SK-N-SH treated with all-trans-retinoic acid at 6 μM for 48 hours (cell line): ENCODE results near the gene EPHB2.
A peak's percentile ranks its signal among the peaks of the same experiment; 100 is the strongest.
"Not testable (repeated sequence)": the region's sequence is repeated elsewhere in the genome, so short reads cannot be mapped to it uniquely, and the experiment has no call there.

Experiments used
- ATAC-seq: fragments of 200-7000 bp; cut with Tn5 transposase; 3 replicates; pipeline ENCODE4 v1.9.1; 2020; ENCODE audit warnings: mild to moderate bottlenecking, moderate library complexity
- ARNTL ChIP-seq: fragments of 450-650 bp; formaldehyde crosslinking; IDR thresholded peaks from 2 replicates; pipeline ENCODE4 v1.5.0; 2020; ENCODE audit warnings: low read depth, mild to moderate bottlenecking, moderate library complexity, borderline replicate concordance
- BACH2 ChIP-seq: fragments of 250-450 bp; sonication (Bioruptor Pico); IDR thresholded peaks from 2 replicates; pipeline ENCODE4 v1.9.0; 2021; ENCODE audit warnings: mild to moderate bottlenecking, borderline replicate concordance
- CSDC2 ChIP-seq: fragments of 250-450 bp; sonication (Bioruptor Pico); IDR thresholded peaks from 2 replicates; pipeline ENCODE4 v1.5.0; 2020; ENCODE audit warnings: mild to moderate bottlenecking, moderate library complexity
- CSRNP3 ChIP-seq: fragments of 250-450 bp; sonication (Bioruptor Pico); IDR thresholded peaks from 2 replicates; pipeline ENCODE4 v1.5.1; 2021; ENCODE audit warnings: mild to moderate bottlenecking, moderate library complexity
- ESRRG ChIP-seq: fragments of 250-450 bp; sonication (Bioruptor Pico); IDR thresholded peaks from 2 replicates; pipeline ENCODE4 v1.6.1; 2021; ENCODE audit warnings: mild to moderate bottlenecking
- GLIS3 ChIP-seq: fragments of 250-450 bp; sonication (Bioruptor Pico); IDR thresholded peaks from 2 replicates; pipeline ENCODE4 v1.5.0; 2020; ENCODE audit warnings: mild to moderate bottlenecking, moderate library complexity
- ISL1 ChIP-seq: fragments of 250-450 bp; sonication (Bioruptor Pico); IDR thresholded peaks from 2 replicates; pipeline ENCODE4 v2.1.2; 2022; ENCODE audit warnings: mild to moderate bottlenecking, moderate library complexity
- OSR1 ChIP-seq: fragments of 250-450 bp; sonication (Bioruptor Pico); IDR thresholded peaks from 2 replicates; pipeline ENCODE4 v1.8.0; 2022; ENCODE audit warnings: moderate library complexity, mild to moderate bottlenecking, inconsistent platforms
- PATZ1 ChIP-seq: fragments of 250-450 bp; sonication (Bioruptor Pico); IDR thresholded peaks from 2 replicates; pipeline ENCODE4 v1.8.0; 2020; ENCODE audit warnings: mild to moderate bottlenecking, moderate library complexity, borderline replicate concordance
- POU6F1 ChIP-seq: fragments of 250-450 bp; sonication (Bioruptor Pico); IDR thresholded peaks from 2 replicates; pipeline ENCODE4 v1.8.0; 2021; ENCODE audit warnings: low read depth, mild to moderate bottlenecking, moderate library complexity, borderline replicate concordance
- RARB ChIP-seq: fragments of 250-450 bp; sonication (Bioruptor Pico); IDR thresholded peaks from 2 replicates; pipeline ENCODE4 v1.8.0; 2021; ENCODE audit warnings: mild to moderate bottlenecking, moderate library complexity
- SNAI2 ChIP-seq: fragments of 250-450 bp; sonication (Bioruptor Pico); IDR thresholded peaks from 2 replicates; pipeline ENCODE4 v1.5.0; 2020; ENCODE audit warnings: mild to moderate bottlenecking, moderate library complexity
- TCF4 ChIP-seq: fragments of 250-450 bp; sonication (Bioruptor Pico); IDR thresholded peaks from 2 replicates; pipeline ENCODE4 v1.8.0; 2021; ENCODE audit warnings: mild to moderate bottlenecking, moderate library complexity, borderline replicate concordance
- TOX ChIP-seq: fragments of 250-450 bp; sonication (Bioruptor Pico); IDR thresholded peaks from 2 replicates; pipeline ENCODE4 v1.8.0; 2021; ENCODE audit warnings: mild to moderate bottlenecking, moderate library complexity, borderline replicate concordance
- TSHZ2 ChIP-seq: fragments of 250-450 bp; sonication (Bioruptor Pico); IDR thresholded peaks from 2 replicates; pipeline ENCODE4 v1.5.0; 2020; ENCODE audit warnings: mild to moderate bottlenecking, moderate library complexity
- ZC3H10 ChIP-seq: fragments of 250-450 bp; sonication (Bioruptor Pico); IDR thresholded peaks from 2 replicates; pipeline ENCODE4 v1.5.1; 2021; ENCODE audit warnings: mild to moderate bottlenecking, moderate library complexity
- ZFP3 ChIP-seq: fragments of 250-450 bp; sonication (Bioruptor Pico); IDR thresholded peaks from 2 replicates; pipeline ENCODE4 v1.5.0; 2020; ENCODE audit warnings: mild to moderate bottlenecking, moderate library complexity
- ZFP30 ChIP-seq: fragments of 450-650 bp; formaldehyde crosslinking; IDR thresholded peaks from 2 replicates; pipeline ENCODE4 v1.5.0; 2022; ENCODE audit warnings: mild to moderate bottlenecking, moderate library complexity
- ZNF70 ChIP-seq: fragments of 450-650 bp; formaldehyde crosslinking; IDR thresholded peaks from 2 replicates; pipeline ENCODE4 v1.5.0; 2020; ENCODE audit warnings: mild to moderate bottlenecking, moderate library complexity
- ZNF8 ChIP-seq: fragments of 450-650 bp; formaldehyde crosslinking; IDR thresholded peaks from 2 replicates; pipeline ENCODE4 v1.5.0; 2020; ENCODE audit warnings: mild to moderate bottlenecking, moderate library complexity

EPHB2 gene

DNA sequence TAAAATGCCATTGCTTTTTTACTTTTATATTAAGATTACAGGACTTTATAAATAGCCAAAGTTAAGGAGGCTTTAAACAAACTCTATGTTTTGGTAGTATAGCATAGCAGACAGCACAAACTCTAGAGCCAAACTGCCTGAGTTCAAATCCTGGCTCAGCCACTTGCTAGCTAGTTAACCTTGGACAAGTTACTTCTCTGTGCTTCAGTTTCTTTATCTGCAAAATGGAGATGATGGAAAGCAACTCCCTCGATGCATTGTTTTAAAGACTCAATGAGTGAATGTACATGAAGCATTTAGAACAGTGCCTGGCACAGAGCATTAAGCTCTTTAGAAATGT is 36.3 kb upstream of the EPHB2 start:
- TF ChIP-seq ZC3H10 (CRISPR knock-in tag), result no peak
- 0 out of 2 replicates have a peak, but pooled peaks have one; percentile 25 for TF ChIP-seq GLIS3 (CRISPR knock-in tag)
- ATAC-seq, result peak; percentile 17

- ATAC-seq, result not testable (repeated sequence)
Measured at GRCh38 chr1:22676151-22676550, 34.5 kb upstream of the EPHB2 start.

DNA sequence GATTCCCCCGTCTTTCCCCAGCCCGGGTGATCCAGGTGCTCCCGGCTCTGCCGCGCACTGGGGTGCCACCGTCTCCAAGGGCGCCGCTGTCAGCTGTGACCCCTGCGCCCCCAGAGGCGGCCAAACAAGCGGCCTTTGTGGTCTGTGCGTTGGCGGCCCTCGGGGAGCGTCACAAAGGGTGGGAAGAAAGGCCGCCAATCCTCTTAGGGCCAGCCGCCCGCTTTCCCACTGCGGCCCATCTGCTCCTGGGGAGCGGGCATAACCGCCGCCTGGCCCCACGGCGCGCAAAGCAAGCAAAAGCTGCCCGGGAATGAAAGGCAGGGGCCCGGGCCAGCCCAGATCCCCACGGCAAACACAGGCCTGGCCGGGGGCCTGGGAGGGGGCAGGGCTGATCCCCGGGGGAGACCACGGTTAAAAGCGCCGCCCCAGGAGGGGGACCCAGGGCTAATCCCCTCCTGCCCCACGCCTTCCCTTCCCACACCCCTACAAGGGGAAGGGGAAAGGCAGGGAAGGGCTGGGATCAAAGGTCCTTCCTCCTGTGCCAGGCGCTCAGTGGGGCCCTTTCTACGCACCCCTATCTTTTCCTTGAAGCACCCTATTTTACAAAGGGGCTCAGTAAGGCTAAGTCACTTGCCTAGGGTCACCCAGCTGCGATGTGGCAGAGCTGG is 33.6 kb upstream of the EPHB2 start:
- TF ChIP-seq SNAI2 (CRISPR knock-in tag), result no peak
- no peak for TF ChIP-seq ZNF8 (CRISPR knock-in tag)
- no peak for TF ChIP-seq PATZ1 (CRISPR knock-in tag)
- no peak for TF ChIP-seq ESRRG (CRISPR knock-in tag)
- no peak for TF ChIP-seq ARNTL (CRISPR knock-in tag)
- no peak for TF ChIP-seq ISL1 (CRISPR knock-in tag)
- TF ChIP-seq TCF4 (CRISPR knock-in tag), result no peak
- no peak for TF ChIP-seq RARB (CRISPR knock-in tag)
- TF ChIP-seq TSHZ2 (CRISPR knock-in tag), result no peak
- TF ChIP-seq ZFP30 (CRISPR knock-in tag), result no peak
- no peak for TF ChIP-seq TOX (CRISPR knock-in tag)
- no peak for TF ChIP-seq CSDC2 (CRISPR knock-in tag)
- no peak for TF ChIP-seq OSR1 (CRISPR knock-in tag)
- no peak for TF ChIP-seq ZNF70
- no peak for TF ChIP-seq CSRNP3 (CRISPR knock-in tag)
- no peak for TF ChIP-seq BACH2 (CRISPR knock-in tag)
- TF ChIP-seq, all 23 proteins: peak for 0
- no peak for ATAC-seq

DNA sequence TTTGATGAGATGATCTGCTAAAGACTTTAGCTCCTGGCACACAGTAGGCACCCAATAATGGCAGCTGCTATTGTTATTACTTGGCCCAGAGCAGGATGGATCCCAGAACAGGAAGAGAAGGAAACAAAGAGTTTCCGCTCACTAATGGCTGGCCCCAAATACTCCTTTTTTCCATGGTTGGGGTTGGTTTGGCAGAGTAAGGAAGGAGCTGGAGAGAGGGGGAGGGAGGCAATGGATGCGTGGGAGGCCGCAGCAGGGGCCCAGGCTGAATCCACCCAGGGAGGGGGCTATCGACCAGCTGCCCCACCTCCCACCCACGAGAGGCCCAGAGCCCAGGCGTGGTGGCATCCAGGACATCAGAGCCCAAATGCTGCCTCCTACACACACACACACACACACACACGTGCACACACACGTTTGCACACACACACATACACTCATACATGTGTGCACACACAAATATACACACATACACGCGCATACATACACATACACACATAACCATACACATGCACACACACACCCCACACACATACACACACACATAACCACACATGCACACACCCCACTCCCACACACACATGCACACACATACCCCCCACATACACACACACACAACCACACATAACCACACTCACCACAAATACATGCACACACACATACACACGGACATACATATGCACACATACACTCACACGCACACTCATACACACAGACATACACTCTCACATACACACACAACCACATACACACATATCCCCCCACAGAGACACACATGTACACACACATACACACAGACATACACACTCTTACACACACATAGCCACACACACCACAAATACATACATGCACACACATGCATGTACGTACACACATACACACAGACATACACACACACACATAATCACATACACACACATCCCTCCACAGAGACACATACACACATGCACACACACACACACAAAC is 32.4 kb upstream of the EPHB2 start:
- no peak for ATAC-seq
- TF ChIP-seq PATZ1 (CRISPR knock-in tag) (no peak), POU6F1 (CRISPR knock-in tag) (no peak), CSRNP3 (CRISPR knock-in tag) (no peak), TOX (CRISPR knock-in tag) (no peak), ZC3H10 (CRISPR knock-in tag) (no peak), BACH2 (CRISPR knock-in tag) (no peak), SNAI2 (CRISPR knock-in tag) (no peak), TSHZ2 (CRISPR knock-in tag) (no peak), ZFP3 (CRISPR knock-in tag) (no peak)
